Adrenal gland (tissue), 12 donors: ENCODE data around the gene CDH10. TPM values are rescaled to one million over a fixed set of nuclear protein-coding genes. Genes with fewer than 3 reads are reported as not detected.

Experiments
- DNase-seq, 7 donors: peaks; one replicate each; pipeline ENCODE4 v3.0.0-alpha.2; 2019 to 2020
- H3K27ac ChIP-seq, 5 donors: fragments of 200-600 bp; sonication (generic) in 4 of 5; 1 replicate in 3 of 5; 2 replicates in 2 of 5; pipeline versions ENCODE4 v1.5.1 to v1.8.0; 2016 to 2020; ENCODE audit warnings: mild to moderate bottlenecking in 1 of 5
- H3K27me3 ChIP-seq: fragments of 200-600 bp; 2 replicates; pipeline ENCODE4 v1.8.0; 2021
- H3K36me3 ChIP-seq, 2 donors: fragments of 200-600 bp; replicated peaks in 1 of 2; 1 replicate in 1 of 2; 2 replicates in 1 of 2; pipeline versions ENCODE4 v1.5.1 to v1.8.0; 2018 to 2022
- H3K4me1 ChIP-seq, 2 donors: fragments of 200-600 bp; replicated peaks in 1 of 2; 1 replicate in 1 of 2; 2 replicates in 1 of 2; pipeline versions ENCODE4 v1.5.1 to v1.8.0; 2018 to 2021
- H3K4me3 ChIP-seq, 4 donors: fragments of 200-600 bp; sonication (generic) in 3 of 4; one replicate each; pipeline ENCODE4 v1.5.1; 2016 to 2018
- H3K9me3 ChIP-seq, 3 donors: fragments of 200-600 bp; sonication (generic) in 1 of 3; replicated peaks in 1 of 3; 1 replicate in 2 of 3; 2 replicates in 1 of 3; pipeline versions ENCODE4 v1.5.1 to v1.8.0; 2016 to 2021
- CTCF ChIP-seq, 6 experiments: fragments of 450-650 bp in 4 of 6; fragments of 200-600 bp in 2 of 6; sonication (generic) in 1 of 6; IDR thresholded peaks; 1 replicate in 5 of 6; 2 replicates in 1 of 6; pipeline versions ENCODE4 v1.5.1 to v1.8.0; 2016 to 2021; ENCODE audit warnings: antibody characterized with exemption in 6 of 6, mild to moderate bottlenecking in 2 of 6, moderate library complexity in 1 of 6
- POLR2A ChIP-seq, 2 donors: fragments of 450-650 bp; IDR thresholded peaks; one replicate each; pipeline ENCODE4 v1.6.1; 2017; ENCODE audit warnings: antibody characterized with exemption in 2 of 2, mild to moderate bottlenecking in 2 of 2, moderate library complexity in 1 of 2
- WGBS, 4 donors: extraction: QIAGEN DNeasy Blood & Tissue Kit in 2 of 4; methylation state at CpG; one replicate each; pipeline versions ENCODE4 v1.1.5 to v1.1.7; 2013 to 2017; 5-methylcytosine and 5-hydroxymethylcytosine counted together
- intact Hi-C, 2 donors: fragments of 100-400 bp; cut with DNase I; formaldehyde crosslinking; loops; one replicate each; pipeline versions ENCODE4 v1.14.1 to v1.15.0; 2022 to 2023
- polyA plus RNA-seq, 3 donors: library from polyadenylated mRNA; stranded (reverse); fragments of 200-250 nt in 2 of 3; fragments of 350-450 nt in 1 of 3; fragmentation: Illumina TruSeq in 1 of 3; extraction: RNeasy Lipid Tissue Mini Kit (QIAGEN cat#74804) in 1 of 3; gene quantifications; one replicate each; pipeline ENCODE4 v1.2.3, GENCODE V29; 2013 to 2014
- total RNA-seq, 9 donors: library from RNA; depleted of rRNA in 4 of 9; stranded (reverse); fragments of >200 nt in 4 of 9; fragments of 120-200 nt in 1 of 9; fragmentation: NEBNext Ultra II Directional in 1 of 9; extraction: Animal tissue kit (Norgen Biotek cat#: 25700) in 1 of 9; gene quantifications; one replicate each; pipeline versions ENCODE4 v1.1.0 to v1.2.4, GENCODE V29; 2013 to 2023
- donor health status: healthy with polysubstance abuse.
- donor health status: Bipolar disorder and iron deficiency.
- donor health status: DM: yes; HTN: yes; CAD: no.
- donor health status: DM: no; HTN: no; CAD: no.
- donor health status: DM: no; HTN: no; CAD: no.
- donor health status: DM: yes; HTN: yes; CAD: no.

The CDH10 gene
- total and polyA plus RNA-seq, 12 donors: 0.15 to 4.4 (median 1.2) TPM; not detected in 2

- Histone ChIP-seq H3K27ac (no peak overlapping the region), H3K4me1 (no peaks in the 10 kb centered on the region), H3K9me3 (no peaks in the 10 kb centered on the region), H3K36me3 (no peaks in the 10 kb centered on the region), H3K27me3 (no peaks in the 10 kb centered on the region), H3K4me3 (no peak overlapping the region)
- no peak for DNase-seq
- 73 to 88% (median 82%) methylated on average over 4 of the region's 4 CpGs for WGBS, 4 donors
- intact Hi-C loops: no loop called here
- no peak for TF ChIP-seq CTCF (IDR thresholded peaks at IDR 0.05)
Measured at GRCh38 chr5:24668050-24668449, 23.3 kb upstream of the CDH10 start.

GRCh38 chr5:24649531-24649930 lies 4.8 kb upstream of the CDH10 start:
- intact Hi-C loops: no loop called here
- no peak for DNase-seq
- no peak for TF ChIP-seq CTCF (IDR thresholded peaks at IDR 0.05)
- no peak for TF ChIP-seq POLR2A (IDR thresholded peaks at IDR 0.05)
- Histone ChIP-seq H3K4me3 (no peak overlapping the region), H3K36me3 (no peaks in the 10 kb centered on the region), H3K27me3 (peaks cover 13% of the 10 kb centered on the region), H3K4me1 (no peaks in the 10 kb centered on the region), H3K27ac (no peak overlapping the region), H3K9me3 (no peaks in the 10 kb centered on the region)
- WGBS, 4 donors: 68 to 84% (median 70%) methylated on average over 3 of the region's 3 CpGs

- H3K4me1 ChIP-seq: no peaks in the 10 kb centered on the region
- H3K4me3 ChIP-seq: no peak overlapping the region
- H3K27me3 ChIP-seq: peaks cover 13% of the 10 kb centered on the region
- H3K27ac ChIP-seq: no peak overlapping the region
- no peak for DNase-seq
- intact Hi-C loops: no loop called here
- H3K36me3 ChIP-seq: no peaks in the 10 kb centered on the region
- TF ChIP-seq POLR2A (IDR thresholded peaks at IDR 0.05) (no peak), CTCF (IDR thresholded peaks at IDR 0.05) (no peak)
- 51 to 67% (median 58%) methylated on average over 1 of the region's 1 CpG for WGBS, 4 donors
- no peaks in the 10 kb centered on the region for H3K9me3 ChIP-seq
Measured at GRCh38 chr5:24646915-24647314, 2.1 kb upstream of the CDH10 start.

GRCh38 chr5:24645483-24645882 lies 705 bp upstream of the CDH10 start:
- Histone ChIP-seq H3K4me1 (no peaks in the 10 kb centered on the region), H3K27ac (no peak overlapping the region), H3K9me3 (no peaks in the 10 kb centered on the region), H3K4me3 (no peak overlapping the region), H3K36me3 (no peaks in the 10 kb centered on the region), H3K27me3 (peaks cover 13% of the 10 kb centered on the region)
- 42 to 51% (median 43%) methylated on average over 5 of the region's 5 CpGs for WGBS, 4 donors
- intact Hi-C loops: no loop called here
- TF ChIP-seq CTCF (IDR thresholded peaks at IDR 0.05): no peak
- TF ChIP-seq POLR2A (IDR thresholded peaks at IDR 0.05): no peak
- no peak for DNase-seq
